Measurements from ENCODE around the gene PLSCR2.

Gene PLSCR2

DNA sequence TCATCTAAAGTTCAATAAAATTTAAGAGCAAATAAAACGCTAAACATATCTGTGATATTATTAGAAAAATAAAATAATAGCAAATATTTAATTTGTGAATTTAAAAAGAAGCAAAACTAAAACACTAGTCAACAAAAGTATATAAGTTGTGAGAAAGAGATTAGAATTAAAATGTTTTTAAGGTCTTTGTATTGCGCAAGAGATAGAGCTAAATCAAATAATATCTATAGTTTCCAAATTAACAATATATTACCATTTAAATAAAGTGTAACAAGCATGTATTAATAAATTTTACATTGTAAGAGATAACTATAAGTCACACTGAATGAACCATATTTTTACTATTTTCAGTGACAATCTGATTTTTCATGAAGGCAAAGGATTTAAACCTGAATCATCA, 74.2 kb downstream of the PLSCR2 start:
- no peak overlapping the region for H3K4me2 ChIP-seq (ENCODE audit: low read depth, low read length, poor library complexity, severe bottlenecking)
- H3K36me3 ChIP-seq (ENCODE audit: insufficient read depth, low read length) = no peaks in the 10 kb centered on the region
- H3K9ac ChIP-seq (ENCODE audit: low read depth, low read length, poor library complexity, severe bottlenecking) = no peak overlapping the region
- no peaks in the 10 kb centered on the region for H3F3A ChIP-seq (ENCODE audit: low read depth)
- H3K79me2 ChIP-seq (ENCODE audit: insufficient read depth, low read length) = no peaks in the 10 kb centered on the region
- no peak overlapping the region for H2AFZ ChIP-seq (ENCODE audit: low read length)
- H4K20me1 ChIP-seq (ENCODE audit: insufficient read depth, low read length, poor library complexity, severe bottlenecking) = no peaks in the 10 kb centered on the region
- H3K27me3 ChIP-seq (ENCODE audit: insufficient read depth, low read length, poor library complexity, severe bottlenecking) = no peaks in the 10 kb centered on the region
- no peaks in the 10 kb centered on the region for H3K9me2 ChIP-seq (replicated peaks; ENCODE audit: low read depth, low read length)
- no peaks in the 10 kb centered on the region for H3K4me1 ChIP-seq (ENCODE audit: insufficient read depth, low read length, poor library complexity, severe bottlenecking)
- TF ChIP-seq, protein P1, sequence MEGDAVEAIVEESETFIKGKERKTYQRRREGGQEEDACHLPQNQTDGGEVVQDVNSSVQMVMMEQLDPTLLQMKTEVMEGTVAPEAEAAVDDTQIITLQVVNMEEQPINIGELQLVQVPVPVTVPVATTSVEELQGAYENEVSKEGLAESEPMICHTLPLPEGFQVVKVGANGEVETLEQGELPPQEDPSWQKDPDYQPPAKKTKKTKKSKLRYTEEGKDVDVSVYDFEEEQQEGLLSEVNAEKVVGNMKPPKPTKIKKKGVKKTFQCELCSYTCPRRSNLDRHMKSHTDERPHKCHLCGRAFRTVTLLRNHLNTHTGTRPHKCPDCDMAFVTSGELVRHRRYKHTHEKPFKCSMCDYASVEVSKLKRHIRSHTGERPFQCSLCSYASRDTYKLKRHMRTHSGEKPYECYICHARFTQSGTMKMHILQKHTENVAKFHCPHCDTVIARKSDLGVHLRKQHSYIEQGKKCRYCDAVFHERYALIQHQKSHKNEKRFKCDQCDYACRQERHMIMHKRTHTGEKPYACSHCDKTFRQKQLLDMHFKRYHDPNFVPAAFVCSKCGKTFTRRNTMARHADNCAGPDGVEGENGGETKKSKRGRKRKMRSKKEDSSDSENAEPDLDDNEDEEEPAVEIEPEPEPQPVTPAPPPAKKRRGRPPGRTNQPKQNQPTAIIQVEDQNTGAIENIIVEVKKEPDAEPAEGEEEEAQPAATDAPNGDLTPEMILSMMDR (conservative IDR thresholded peaks at IDR 0.05; ENCODE audit: low read length) = no peak
- no peak for TF ChIP-seq EZH2phosphoT487 (IDR thresholded peaks at IDR 0.05; ENCODE audit: borderline replicate concordance)
- no peaks in the 10 kb centered on the region for H3K9me3 ChIP-seq (ENCODE audit: insufficient read depth, low read depth, low read length)
- no peak overlapping the region for H3K4me3 ChIP-seq (ENCODE audit: low read length, poor library complexity, severe bottlenecking)

DNA sequence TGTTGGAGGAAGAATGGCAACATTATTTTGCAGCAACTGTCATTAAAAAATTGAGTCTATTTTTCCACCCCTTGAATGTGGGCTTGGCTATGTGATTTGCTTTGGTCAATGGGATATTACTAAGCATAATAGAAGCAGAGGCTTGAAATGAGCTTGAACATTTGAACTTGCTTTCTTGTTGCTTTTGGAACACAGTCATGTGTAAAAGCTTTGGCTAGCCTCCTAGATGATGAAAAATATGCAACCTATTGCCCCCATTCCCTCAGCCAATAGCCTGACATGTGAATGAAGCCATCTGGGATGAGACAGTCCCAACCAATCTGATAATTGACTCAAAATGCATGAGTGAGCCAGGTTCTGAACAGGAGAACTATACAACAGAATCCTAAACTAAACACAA, 78.4 kb downstream of the PLSCR2 start:
- H3K9me2 ChIP-seq (replicated peaks; ENCODE audit: low read depth, low read length) = no peaks in the 10 kb centered on the region
- H3K4me1 ChIP-seq (ENCODE audit: insufficient read depth, low read length, poor library complexity, severe bottlenecking) = no peaks in the 10 kb centered on the region
- H3K36me3 ChIP-seq (ENCODE audit: insufficient read depth, low read length) = no peaks in the 10 kb centered on the region
- no peak overlapping the region for H2AFZ ChIP-seq (ENCODE audit: low read length)
- no peaks in the 10 kb centered on the region for H3K9me3 ChIP-seq (ENCODE audit: insufficient read depth, low read depth, low read length)
- H3K4me2 ChIP-seq (ENCODE audit: low read depth, low read length, poor library complexity, severe bottlenecking) = no peak overlapping the region
- no peaks in the 10 kb centered on the region for H3K79me2 ChIP-seq (ENCODE audit: insufficient read depth, low read length)
- TF ChIP-seq EZH2phosphoT487 (IDR thresholded peaks at IDR 0.05; ENCODE audit: borderline replicate concordance) = no peak
- TF ChIP-seq, protein P1 (conservative IDR thresholded peaks at IDR 0.05; ENCODE audit: low read length) = no peak
- H3K27me3 ChIP-seq (ENCODE audit: insufficient read depth, low read length, poor library complexity, severe bottlenecking) = no peaks in the 10 kb centered on the region
- no peak overlapping the region for H3K9ac ChIP-seq (ENCODE audit: low read depth, low read length, poor library complexity, severe bottlenecking)
- no peak overlapping the region for H3K4me3 ChIP-seq (ENCODE audit: low read length, poor library complexity, severe bottlenecking)
- no peaks in the 10 kb centered on the region for H3F3A ChIP-seq (ENCODE audit: low read depth)
- H4K20me1 ChIP-seq (ENCODE audit: insufficient read depth, low read length, poor library complexity, severe bottlenecking) = no peaks in the 10 kb centered on the region

DNA sequence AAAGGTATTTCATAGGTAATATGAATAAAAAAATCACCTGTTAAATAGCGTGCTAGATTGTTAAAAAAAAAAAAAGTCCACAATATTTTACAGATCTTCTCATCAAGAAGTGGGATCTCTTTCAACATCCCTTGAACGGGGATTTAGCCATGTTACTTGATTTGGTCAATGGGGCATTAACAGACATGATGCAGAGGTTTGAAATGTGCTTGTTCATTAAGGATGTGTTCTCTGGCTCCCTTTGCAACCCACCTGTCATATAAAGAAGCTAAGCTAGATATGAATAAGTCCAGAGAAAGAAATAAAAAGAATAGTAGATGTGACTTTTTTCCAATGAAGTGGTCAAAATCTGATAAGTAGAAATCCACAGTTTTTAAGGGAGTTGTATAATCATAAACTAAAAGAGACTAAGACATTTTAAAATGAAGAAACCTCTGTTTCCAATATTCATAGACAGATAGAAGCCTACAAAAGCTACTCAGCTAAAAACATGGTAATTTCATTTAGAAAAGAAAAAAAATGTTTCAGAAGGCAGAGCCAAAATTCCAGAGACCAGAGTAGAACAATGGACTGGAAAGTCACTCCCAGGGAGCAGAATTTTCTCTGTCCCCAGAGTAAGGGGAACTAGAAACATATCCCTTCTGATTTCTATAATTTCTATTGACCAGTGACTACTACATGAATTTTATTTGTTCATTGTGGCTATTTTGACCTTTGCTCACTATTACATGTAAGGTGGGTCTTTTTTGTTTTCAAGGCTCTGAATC, 79.2 kb downstream of the PLSCR2 start:
- TF ChIP-seq, protein P1 (conservative IDR thresholded peaks at IDR 0.05; ENCODE audit: low read length) = no peak
- TF ChIP-seq EZH2phosphoT487 (IDR thresholded peaks at IDR 0.05; ENCODE audit: borderline replicate concordance) = no peak
- Histone ChIP-seq H4K20me1 (ENCODE audit: insufficient read depth, low read length, poor library complexity, severe bottlenecking) (no peaks in the 10 kb centered on the region), H3K27me3 (ENCODE audit: insufficient read depth, low read length, poor library complexity, severe bottlenecking) (no peaks in the 10 kb centered on the region), H3K4me1 (ENCODE audit: insufficient read depth, low read length, poor library complexity, severe bottlenecking) (no peaks in the 10 kb centered on the region), H3K36me3 (ENCODE audit: insufficient read depth, low read length) (no peaks in the 10 kb centered on the region), H3F3A (ENCODE audit: low read depth) (no peaks in the 10 kb centered on the region), H3K9ac (ENCODE audit: low read depth, low read length, poor library complexity, severe bottlenecking) (no peak overlapping the region), H3K9me2 (replicated peaks; ENCODE audit: low read depth, low read length) (no peaks in the 10 kb centered on the region), H3K79me2 (ENCODE audit: insufficient read depth, low read length) (no peaks in the 10 kb centered on the region), H2AFZ (ENCODE audit: low read length) (no peak overlapping the region), H3K9me3 (ENCODE audit: insufficient read depth, low read depth, low read length) (no peaks in the 10 kb centered on the region), H3K4me3 (ENCODE audit: low read length, poor library complexity, severe bottlenecking) (no peak overlapping the region), H3K4me2 (ENCODE audit: low read depth, low read length, poor library complexity, severe bottlenecking) (no peak overlapping the region)
